GM19043 (cell line): ENCODE data around the gene RPN2.

Experiments
- ATAC-seq: cut with Tn5 transposase; IDR thresholded peaks from one replicate; pipeline ENCODE4 v1.9.1; 2021; ENCODE audit warnings: low read depth; ENCODE audit not compliant: unreplicated experiment

Gene RPN2

DNA sequence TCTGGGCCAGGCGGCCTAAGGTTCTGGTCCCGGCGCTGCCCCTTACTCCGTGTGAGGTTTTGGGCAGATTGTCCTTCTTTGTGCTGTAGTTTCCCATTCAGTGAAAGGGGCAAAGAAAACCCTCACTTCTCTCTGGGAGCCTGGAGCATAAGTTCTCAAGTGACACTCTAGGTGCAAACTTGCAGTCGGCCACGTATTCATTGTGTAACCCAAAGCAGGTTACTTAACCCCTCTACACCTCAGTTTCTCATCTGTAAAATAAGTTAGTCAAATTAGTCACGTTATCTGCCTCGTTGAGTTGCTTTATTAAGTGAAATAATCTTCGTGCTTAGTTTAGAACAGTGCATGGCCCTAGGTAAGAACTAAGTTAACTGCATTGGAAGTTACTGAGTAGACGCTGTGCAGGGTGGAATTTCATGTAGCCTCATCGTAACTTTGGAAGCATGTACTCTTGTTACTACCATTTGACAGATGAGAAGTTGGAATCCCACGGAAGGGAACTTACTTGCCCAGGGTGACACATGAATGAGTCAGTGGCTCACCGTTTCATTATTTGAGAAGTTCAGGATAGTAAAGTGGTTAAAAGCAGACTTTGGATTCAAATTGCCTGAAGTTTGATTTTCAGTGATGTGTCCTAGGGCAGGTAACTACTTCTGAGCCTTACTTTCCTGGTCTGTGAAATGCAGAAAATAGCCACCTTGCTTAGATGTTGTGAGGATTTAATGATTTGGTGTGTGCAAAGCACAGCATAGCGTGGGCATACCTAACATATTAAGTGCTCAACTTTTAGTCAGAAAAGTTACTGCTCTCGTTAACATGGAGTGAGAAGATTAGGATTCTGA, 774 bp downstream of the RPN2 start:
- no peak for ATAC-seq

DNA sequence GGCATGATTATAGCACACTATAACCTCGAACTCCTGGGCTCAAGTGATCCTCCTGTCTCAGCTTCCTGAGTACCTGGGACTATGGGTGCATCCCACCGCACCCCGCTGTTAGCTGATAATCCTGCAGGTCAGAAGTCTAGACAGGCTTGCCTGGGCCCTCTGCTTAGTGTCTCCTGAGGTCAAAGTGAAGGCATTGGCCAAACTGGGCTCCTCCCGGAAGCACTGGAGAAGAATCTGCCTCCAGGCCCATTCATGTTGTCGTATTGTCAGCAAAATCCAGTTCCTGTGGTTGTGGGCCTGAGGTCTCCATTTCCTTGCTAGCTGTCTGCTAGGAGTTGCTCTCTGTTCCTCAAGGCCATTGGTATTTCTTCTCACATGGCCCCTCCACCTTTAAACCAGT, 6.6 kb downstream of the RPN2 start:
- ATAC-seq: no peak

DNA sequence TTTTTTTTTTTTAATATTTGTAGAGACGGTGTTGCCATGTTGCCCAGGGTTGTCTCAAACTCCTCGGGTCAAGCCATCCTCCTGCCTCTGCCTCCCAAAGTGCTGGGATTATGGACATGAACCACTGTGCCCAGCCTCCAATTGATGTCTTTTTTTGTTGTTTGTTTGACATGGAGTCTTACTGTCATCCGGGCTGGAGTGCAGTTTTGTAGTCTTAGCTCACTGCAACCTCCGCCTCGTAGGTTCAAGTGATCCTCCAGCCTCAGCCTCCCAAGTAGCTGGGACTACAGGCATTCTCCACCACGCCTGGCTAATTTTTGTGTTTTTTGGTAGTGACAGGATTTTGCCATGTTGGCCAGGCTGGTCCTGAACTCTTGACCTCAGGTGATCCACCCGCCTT, 9.7 kb downstream of the RPN2 start:
- no peak for ATAC-seq

DNA sequence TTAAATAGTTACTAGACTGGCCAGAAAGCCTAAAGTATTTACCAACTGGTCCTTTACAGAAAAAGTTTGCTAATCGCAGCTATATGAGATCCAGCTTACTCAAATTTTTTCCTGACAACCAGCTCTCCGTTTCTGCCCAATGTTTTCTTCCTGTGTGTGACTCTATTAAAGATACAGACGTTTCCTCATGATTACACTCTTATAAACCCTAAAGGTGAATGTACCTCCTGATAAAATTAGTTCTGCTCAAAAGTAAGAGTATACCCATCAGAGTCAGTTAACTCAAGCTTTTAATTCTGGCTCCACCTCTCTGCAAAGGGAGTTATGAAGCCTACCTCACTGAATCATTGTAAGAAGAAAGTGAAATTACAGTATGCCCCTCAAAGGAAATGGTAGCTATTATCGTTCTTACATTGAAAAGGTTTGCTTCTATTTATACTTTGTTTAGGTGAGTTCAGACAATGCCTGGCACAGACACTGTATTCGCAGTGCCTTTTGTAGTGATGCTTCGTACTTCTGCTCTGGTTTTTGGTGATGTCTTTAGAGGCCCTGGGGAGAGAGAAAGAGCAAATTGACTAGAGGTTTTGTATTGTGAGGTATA, 10.4 kb downstream of the RPN2 start:
- ATAC-seq: no peak

DNA sequence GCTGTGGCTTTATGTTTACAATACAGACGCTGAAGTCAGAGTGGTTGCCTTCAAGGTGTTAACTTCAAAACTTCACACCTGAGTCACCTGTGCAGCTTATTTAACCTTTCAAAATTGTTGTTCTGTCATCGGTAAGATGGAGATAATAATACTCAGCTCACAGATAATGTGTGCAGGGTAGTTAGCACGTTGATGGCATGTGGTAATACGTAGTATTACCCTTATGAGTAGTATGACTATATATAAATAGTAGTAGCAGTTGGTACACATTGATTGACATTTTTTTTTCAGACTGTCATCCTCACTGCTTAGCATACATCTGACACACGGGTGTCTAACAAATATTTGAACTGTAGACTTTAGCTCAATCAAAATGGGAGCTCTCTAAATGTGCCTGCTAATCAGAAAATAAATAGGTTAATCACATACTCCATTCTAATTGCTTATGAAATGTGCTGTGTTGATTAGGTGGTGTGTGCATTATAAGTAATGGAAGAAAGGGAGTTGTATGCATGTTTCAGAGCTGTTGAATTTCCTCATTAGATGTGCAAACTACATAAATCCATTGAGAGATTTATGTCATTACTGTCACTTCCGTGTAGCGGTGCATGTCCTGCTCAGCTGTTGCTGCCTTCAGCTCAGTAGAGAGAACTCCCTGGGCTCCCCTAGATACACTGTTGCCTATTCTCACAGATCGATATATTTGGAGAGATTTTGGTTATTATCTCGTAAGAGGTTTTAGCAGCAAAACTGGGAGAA, 11.4 kb downstream of the RPN2 start:
- ATAC-seq: no peak

DNA sequence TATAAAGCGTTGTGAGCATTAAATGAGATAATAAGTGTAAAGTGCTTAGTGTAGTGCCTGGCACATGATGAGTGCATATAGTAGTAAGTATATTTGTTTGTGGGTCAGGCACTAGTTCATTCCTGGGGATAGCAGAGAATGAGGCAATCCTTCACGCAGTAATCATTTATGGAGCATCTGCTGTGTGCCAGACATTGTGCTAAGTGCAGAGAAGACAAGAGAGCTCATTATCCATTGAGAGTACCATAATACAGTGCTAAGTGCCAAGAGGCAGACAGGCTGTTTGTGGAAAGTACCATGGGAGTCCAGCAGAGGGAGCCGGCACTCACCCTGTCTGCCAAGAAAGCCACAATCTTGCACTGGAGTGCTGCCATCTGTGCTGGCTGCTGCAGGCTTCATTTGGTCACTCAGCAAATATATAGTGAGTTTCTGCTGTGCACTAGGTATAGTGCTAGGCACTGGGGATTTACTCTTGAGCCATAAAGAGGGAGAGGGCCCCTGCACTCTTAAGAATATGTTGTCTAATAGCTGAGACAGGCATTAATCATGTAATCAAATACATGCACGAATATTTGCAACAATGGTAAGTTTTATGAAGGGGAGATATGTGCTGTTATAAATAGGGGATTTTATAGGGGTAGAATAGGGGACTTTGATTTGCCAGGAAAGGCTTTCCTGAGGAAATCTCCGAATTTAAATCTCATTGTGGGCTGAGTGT, 13.2 kb downstream of the RPN2 start:
- ATAC-seq: peak; percentile 77

DNA sequence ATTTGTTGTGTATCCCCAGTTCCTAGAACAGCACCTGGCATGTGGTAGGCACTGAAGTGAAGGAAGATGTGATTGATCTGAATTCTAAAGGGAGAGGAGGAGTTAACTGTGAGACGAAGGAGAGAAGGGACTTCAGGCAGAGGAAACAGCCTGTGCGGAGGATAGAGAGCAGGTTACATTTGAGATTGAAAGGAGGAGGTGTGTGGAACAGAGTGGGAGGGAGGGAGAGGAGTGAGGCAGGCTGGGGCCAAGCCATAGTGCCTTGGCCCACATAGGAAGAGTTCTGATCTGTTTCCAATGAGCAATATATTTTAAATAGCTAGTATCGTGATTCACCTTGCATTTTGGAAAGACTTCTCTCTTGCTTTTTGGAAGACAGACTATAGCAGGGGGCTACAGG, 14.1 kb downstream of the RPN2 start:
- no peak for ATAC-seq

DNA sequence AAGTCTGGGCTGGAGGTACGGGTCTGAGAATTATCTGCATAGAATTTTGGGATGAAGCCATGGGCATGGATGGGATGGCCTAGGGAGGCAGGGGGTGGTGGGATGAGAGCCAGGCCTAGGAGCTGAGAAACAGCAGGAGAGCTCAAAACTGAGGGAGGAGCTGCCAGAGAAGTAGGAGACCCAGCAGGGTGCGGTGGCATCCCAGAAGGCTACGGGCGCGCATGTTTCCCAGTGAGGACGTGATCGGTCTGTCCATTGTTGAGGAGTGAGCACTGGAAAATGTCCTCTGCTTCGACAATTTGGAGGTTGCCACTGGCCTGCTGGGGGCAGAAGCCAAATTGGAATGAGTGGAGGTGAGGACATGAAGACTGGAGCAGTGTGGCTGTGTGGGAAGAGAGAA, 14.7 kb downstream of the RPN2 start:
- no peak for ATAC-seq

DNA sequence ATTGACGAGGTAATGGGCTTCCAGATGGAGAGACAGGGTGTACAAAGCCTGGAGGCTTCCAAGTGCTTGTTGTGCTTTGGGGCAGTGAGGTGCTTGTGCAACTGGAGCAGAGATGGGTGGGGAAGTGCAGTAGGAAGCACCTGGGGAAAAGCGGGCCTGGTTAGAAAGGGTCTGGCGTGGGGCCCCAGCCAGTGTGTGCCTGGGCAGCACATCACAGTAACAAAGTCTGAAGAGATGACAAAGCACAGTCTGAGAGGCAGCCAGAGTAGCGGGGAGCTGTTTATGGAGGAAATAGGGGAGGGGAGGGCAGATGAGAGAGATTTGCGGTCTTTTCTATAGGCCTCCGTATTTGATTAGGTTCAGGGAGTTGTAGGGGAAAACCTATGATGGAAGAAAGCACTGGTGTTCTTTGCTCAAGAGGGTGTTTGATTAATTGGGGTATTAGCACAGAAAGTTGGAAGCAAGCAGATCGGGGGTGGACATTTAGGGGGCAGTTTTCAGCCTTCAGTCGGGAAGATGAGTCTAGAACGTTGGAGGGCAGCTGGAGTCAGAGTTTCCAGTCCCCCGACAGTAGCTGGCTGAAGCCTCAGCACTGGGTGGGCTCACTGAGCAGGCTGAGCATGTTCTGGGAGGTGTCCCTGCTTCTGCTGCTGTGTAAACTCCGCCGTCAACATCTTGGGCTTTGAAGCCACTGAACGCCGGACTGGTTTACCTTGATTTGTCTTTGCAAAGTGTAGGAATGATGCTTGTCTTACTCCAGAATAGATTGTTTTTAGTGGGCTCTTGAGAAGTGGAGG, 15.7 kb downstream of the RPN2 start:
- ATAC-seq: no peak

DNA sequence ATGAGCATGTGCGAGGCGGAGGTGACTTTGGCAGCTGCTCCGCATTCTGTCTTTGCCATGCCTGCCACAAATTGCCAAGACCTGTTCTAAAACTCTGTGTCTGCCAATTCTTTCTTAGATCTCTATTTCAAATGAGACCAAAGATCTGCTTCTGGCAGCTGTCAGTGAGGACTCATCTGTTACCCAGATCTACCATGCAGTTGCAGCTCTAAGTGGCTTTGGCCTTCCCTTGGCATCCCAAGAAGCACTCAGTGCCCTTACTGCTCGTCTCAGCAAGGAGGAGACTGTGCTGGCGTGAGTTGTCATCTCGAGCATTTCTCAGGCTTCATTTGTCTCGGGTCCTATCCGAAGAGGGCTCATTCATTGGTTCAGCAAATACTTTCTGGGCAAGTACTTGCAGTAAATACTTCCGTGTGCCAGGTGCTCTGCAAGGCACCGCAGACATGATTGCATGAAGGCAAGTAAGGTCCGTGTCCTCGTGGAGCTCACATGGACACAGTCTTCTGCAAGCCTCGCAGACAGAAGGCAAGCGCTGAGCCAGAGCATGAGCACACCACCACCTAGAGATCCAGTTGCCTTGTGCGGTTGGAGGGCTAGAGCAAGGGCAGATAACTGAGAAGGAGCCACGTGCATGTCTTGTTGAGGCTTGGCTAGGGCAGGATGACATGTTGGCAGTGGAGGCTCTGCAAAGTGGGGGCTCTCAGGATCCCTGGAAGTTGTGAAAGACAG, 20.0 kb downstream of the RPN2 start:
- no peak for ATAC-seq

DNA sequence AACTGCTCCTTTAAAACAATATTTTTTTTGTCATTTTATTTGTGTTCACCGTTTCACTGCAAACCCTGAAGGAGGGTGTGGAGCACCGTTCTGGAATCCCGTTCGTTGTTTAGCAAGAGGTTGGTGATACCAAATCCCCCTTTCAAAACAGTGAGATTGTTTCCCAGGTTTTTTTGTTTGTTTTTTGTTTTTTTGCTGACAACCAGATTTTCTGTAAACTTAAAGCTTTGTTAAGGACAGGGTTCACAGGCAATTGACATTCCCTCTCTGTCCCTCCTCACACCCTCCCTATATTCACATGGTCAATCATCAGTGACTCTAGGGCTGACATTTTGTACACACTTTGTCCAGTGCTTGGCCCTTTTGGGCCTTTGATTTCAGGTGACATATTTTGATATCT, 21.2 kb downstream of the RPN2 start:
- ATAC-seq: no peak

DNA sequence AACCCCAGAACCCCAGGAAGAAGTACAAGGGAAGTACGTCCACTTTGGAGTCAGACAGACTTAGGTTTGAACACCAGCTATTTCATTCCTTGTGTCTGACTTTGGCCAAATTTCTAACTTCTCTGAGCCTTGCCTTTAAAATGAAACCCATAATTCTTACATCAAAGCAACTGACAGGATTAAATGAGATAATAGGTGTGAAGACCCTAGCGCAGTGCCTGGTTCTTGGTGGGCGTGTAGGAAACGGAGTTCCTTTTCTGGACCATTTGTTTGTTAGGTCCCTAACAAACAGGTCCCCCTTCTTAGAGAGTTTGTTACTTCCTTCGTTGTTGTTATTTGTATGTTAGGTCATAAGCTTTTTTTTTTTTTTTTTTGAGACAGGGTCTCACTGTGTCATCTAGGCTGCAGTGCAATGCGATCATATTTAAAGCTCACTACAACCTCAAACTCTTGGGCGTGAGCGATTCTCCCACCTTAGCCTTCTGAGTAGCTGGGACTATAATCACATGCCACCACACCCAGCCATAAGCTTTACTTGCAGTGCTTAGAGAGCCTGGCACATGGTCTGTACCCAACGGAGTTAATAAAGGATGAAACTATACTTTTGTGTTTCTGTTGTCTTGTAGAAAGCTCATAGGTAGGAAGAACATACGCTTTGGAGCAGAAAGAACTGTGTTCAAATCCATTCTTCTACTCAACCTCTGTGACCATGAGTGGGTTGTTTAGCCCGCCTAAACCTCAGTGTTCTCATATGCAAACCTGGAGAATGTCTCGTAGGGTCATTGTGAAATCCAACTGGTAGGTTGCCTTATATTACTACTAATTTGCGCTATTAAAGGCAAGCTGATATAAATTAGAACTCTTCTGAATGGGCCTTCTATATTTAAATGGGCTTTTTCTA, 22.0 kb downstream of the RPN2 start:
- ATAC-seq: no peak

DNA sequence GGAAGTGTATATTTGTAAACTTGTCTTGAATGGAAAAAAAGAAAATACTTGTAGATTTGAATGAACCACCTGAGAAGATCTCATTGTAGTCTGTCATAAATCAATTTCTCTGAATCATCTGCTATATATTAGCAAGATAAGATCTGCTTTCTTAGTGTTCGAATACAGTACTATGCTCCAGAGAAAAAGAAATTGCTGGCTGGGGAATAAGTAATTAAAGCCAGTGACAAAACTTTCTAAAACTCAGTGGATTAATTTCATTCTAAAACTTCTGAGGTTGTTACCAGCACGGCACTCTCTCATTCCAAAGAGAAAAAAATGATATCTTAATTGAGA, 22.7 kb downstream of the RPN2 start:
- no peak for ATAC-seq

DNA sequence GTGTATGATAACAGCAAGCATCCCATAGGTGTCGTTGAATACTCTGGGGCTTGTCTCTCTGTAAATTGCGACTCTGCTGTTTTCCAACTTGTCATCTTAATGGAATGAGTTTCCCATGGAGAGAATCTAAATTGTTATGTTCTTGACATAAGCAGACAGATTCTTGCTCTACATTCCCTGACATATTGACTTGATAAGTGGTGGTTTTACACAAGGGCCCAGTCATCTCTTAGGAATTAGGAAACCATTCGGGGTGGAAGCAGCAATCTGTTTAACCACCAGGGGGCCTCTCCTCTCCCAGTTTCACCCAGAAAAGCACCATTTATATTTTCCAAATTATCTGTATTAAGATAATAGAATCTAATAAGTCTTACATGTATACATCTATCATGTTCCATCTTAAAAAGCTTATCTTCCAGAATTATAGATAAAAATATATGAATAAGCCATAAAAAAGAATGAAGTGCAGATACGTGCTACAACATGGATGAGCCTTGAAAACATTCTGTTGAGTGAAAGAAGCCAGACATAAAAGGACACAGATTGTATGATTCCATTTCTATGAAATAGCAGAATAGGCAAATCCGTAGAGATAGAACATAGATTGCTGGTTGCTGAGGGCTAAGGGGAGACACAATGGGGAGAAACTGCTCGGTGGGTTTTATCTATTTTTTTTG, 23.3 kb downstream of the RPN2 start:
- ATAC-seq: no peak

DNA sequence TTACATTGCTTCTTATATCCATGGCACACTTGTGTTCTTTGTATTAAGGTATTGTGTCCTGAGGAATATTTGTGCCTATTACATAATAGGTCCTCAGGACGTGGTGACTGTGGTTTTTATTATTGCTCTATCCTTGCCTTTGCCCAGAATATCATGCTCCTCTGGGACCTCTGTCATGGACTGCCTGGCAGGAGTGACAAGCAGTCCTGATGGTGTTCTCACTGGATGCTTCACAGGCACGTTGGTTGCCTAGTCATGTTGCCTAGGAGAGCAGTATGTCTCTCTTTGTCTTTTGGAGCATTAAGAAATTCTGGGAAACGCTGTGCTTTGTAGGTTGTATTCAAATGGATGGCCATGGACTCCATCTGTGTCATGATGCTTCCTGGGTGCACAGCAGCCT, 24.9 kb downstream of the RPN2 start:
- ATAC-seq: no peak

DNA sequence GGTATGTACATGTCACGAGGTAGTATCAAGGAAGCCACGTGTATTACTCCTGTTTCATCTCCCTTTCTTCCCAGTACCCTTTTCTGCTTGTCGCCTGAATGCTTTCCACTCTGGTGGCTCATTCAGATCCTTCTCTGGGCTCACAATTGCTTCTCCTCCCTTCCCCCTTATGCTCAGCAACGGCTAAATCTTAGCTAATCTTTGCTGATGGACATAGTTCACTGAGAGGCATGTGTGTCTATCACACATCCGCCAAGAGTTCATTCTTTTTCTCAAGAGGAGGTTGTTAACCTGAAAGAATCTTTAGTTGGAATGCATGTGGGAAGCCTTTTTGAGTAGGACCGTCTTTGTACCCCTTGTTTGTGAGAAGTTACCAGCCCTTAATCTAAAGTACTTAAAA, 26.0 kb downstream of the RPN2 start:
- no peak for ATAC-seq

DNA sequence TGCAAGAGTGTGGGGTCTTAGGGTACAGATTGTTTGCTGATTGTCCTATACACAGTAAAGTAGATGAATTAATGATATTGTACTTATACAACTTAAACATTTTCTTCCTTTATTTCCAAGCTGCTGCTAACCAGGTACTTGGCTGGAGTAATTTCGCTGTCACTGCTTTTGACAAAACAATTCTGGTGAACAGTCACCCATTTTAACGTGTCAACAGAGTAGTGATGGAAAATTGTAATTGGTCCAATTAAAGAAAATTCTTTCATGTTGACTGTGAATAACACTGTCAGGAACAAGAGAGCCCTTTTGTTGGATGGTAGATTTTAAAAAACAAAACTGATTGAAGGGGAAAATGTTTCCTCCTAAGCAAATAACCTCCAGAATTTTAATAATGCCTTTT, 26.7 kb downstream of the RPN2 start:
- no peak for ATAC-seq

DNA sequence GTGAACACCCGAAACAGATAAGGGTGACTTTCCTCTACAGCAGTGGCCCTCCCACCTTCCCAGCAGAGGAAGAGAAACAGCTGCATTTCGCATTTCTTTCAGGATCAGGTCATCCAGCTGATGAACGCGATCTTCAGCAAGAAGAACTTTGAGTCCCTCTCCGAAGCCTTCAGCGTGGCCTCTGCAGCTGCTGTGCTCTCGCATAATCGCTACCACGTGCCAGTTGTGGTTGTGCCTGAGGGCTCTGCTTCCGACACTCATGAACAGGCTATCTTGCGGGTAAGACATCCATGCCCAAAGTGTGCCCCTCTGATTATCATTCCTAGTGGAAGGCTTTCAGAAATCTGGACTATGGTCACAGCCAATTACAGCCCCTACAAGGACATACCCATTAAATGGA, 28.0 kb downstream of the RPN2 start:
- no peak for ATAC-seq
